DND-41 (cell line): ENCODE data around the gene ZBTB7B.

Experiments
- ATAC-seq: fragments of 200-7000 bp; cut with Tn5 transposase; 3 replicates; pipeline ENCODE4 v1.9.1; 2021; ENCODE audit warnings: low read depth; ENCODE audit not compliant: insufficient read depth
- DNase-seq: peaks from one replicate; pipeline ENCODE4 v3.0.0-alpha.2; 2020
- H2AFZ ChIP-seq: 2 replicates; pipeline ENCODE4 v1.6.0; 2012; ENCODE audit warnings: low read depth, low read length
- H3K27ac ChIP-seq: 2 replicates; pipeline ENCODE4 v1.5.1; 2012; ENCODE audit warnings: low read length, inconsistent platforms
- H3K27me3 ChIP-seq: fragments of 200-600 bp; sonication (generic); 2 replicates; pipeline ENCODE4 v1.6.0; 2012; ENCODE audit warnings: low read length, mild to moderate bottlenecking, inconsistent platforms; ENCODE audit not compliant: insufficient read depth, poor library complexity
- H3K36me3 ChIP-seq: 2 replicates; pipeline ENCODE4 v1.5.1; 2012; ENCODE audit warnings: low read length, inconsistent platforms; ENCODE audit not compliant: insufficient read depth
- H3K4me1 ChIP-seq: 2 replicates; pipeline ENCODE4 v1.5.1; 2012; ENCODE audit warnings: mild to moderate bottlenecking, low read length; ENCODE audit not compliant: insufficient read depth
- H3K4me2 ChIP-seq: 2 replicates; pipeline ENCODE4 v1.6.0; 2012; ENCODE audit warnings: mild to moderate bottlenecking, moderate library complexity, low read length, inconsistent platforms; ENCODE audit not compliant: insufficient read depth
- H3K4me3 ChIP-seq, 2 experiments: fragments of 200-600 bp in 1 of 2; shearing (Covaris generic) in 1 of 2; 2 replicates each; pipeline ENCODE4 v1.5.1; 2012 to 2016; ENCODE audit warnings: inconsistent platforms in 2 of 2, low read length in 2 of 2, mild to moderate bottlenecking in 2 of 2, low read depth in 1 of 2, moderate library complexity in 1 of 2
- H3K79me2 ChIP-seq: 2 replicates; pipeline ENCODE4 v1.6.0; 2012; ENCODE audit warnings: low read length, inconsistent platforms; ENCODE audit not compliant: insufficient read depth
- H3K9ac ChIP-seq: 2 replicates; pipeline ENCODE4 v1.6.0; 2012; ENCODE audit warnings: low read depth, mild to moderate bottlenecking, inconsistent platforms, low read length, moderate library complexity
- H3K9me3 ChIP-seq: 2 replicates; pipeline ENCODE4 v1.5.1; 2012; ENCODE audit warnings: low read length, moderate library complexity, mild to moderate bottlenecking, inconsistent platforms; ENCODE audit not compliant: insufficient read depth, severe bottlenecking
- H4K20me1 ChIP-seq: 2 replicates; pipeline ENCODE4 v1.6.0; 2012; ENCODE audit warnings: low read length; ENCODE audit not compliant: insufficient read depth
- CTCF ChIP-seq: IDR thresholded peaks from 2 replicates; pipeline ENCODE4 v1.5.1; 2012; ENCODE audit warnings: borderline replicate concordance, low read length, moderate library complexity, mild to moderate bottlenecking; ENCODE audit not compliant: poor library complexity, severe bottlenecking; ENCODE audit errors: extremely low read depth
- EZH2 ChIP-seq: IDR thresholded peaks from 3 replicates; pipeline ENCODE4 v1.6.1; 2012; ENCODE audit warnings: borderline replicate concordance, low read depth, mild to moderate bottlenecking, moderate library complexity, low read length, inconsistent platforms; ENCODE audit not compliant: severe bottlenecking

Gene ZBTB7B

DNA sequence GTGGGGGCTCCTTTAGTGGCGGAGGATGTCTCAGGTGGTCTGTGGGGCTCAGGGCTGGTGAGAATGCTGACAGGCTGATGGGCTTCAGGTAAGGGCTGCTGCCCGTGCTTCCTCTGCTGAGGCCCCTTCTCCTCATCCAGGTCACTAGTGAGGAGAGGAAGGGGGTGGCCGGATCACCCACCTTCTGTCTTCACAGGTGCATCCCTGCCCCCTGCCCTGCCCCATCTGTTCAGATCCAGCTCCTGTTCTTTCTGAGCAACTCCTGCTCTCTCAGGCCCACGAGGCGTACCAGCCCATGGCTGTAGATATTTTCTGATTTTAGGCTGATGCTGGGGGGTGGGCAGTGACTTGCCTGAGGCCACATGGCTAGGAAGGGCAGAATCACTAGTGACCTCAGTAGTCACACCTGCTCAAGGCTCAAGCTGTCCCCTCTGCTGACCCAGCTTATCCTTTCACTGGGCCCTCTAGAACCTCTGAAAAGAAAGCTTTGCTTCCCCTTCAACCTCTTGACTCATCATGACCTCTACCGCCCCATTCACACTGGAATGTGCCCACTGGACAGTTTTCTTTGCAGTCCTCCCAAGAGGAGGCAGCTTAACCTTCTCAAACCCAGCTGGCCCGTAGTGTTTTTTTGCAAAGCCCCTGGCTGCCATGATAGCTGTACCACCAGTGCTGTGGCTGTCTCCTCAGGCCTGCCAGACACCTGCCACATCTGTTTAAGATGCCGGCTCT is 16.2 kb downstream of the ZBTB7B start:
- H3K9me3 ChIP-seq: no peaks in the 10 kb centered on the region
- no peak overlapping the region for H3K27ac ChIP-seq
- ATAC-seq (no peak), DNase-seq (no peak)
- H3K36me3 ChIP-seq: no peaks in the 10 kb centered on the region
- H2AFZ ChIP-seq: no peak overlapping the region
- H3K4me3 ChIP-seq: no peak overlapping the region
- H3K9ac ChIP-seq: no peak overlapping the region
- no peak overlapping the region for H3K4me2 ChIP-seq
- H4K20me1 ChIP-seq: peaks cover 47% of the 10 kb centered on the region
- TF ChIP-seq CTCF (no peak), EZH2 (no peak)
- H3K4me1 ChIP-seq: peaks cover 13% of the 10 kb centered on the region
- peaks cover 34% of the 10 kb centered on the region for H3K27me3 ChIP-seq
- H3K79me2 ChIP-seq: no peaks in the 10 kb centered on the region

GRCh38 chr1:155019377-155020245 is 17.0 kb downstream of the ZBTB7B start:
- TF ChIP-seq EZH2 (no peak), CTCF (no peak)
- Histone ChIP-seq H3K27me3 (peaks cover 34% of the 10 kb centered on the region), H3K9me3 (no peaks in the 10 kb centered on the region), H3K27ac (no peak overlapping the region), H3K9ac (no peak overlapping the region), H3K4me3 (no peak overlapping the region), H2AFZ (no peak overlapping the region), H3K79me2 (no peaks in the 10 kb centered on the region), H4K20me1 (peaks cover 41% of the 10 kb centered on the region), H3K36me3 (no peaks in the 10 kb centered on the region), H3K4me2 (no peak overlapping the region), H3K4me1 (peaks cover 13% of the 10 kb centered on the region)
- ATAC-seq (no peak), DNase-seq (no peak)

GRCh38 chr1:155022136-155022926 is 19.7 kb downstream of the ZBTB7B start:
- Histone ChIP-seq H4K20me1 (peaks cover 21% of the 10 kb centered on the region), H3K9ac (no peak overlapping the region), H3K27me3 (peaks cover 22% of the 10 kb centered on the region), H3K27ac (no peak overlapping the region), H3K4me1 (peaks cover 7% of the 10 kb centered on the region), H3K9me3 (no peaks in the 10 kb centered on the region), H3K4me2 (no peak overlapping the region), H3K36me3 (no peaks in the 10 kb centered on the region), H2AFZ (no peak overlapping the region), H3K4me3 (no peak overlapping the region), H3K79me2 (no peaks in the 10 kb centered on the region)
- DNase-seq: no peak
- no peak for TF ChIP-seq EZH2
- no peak for TF ChIP-seq CTCF
- no peak for ATAC-seq
